Activated T-helper 1 cell treated with anti-CD3 and anti-CD28 coated beads, Interleukin-2, amount 50 U/mL, for 16 hours (primary cell): Measurements from ENCODE around the gene GRIN1.

Experiments used
- DNase-seq, 2 donors: peaks; one replicate each; pipeline ENCODE4 v3.0.0-alpha.2; 2020; ENCODE audit warnings: low read depth in 1 of 2, low spot score in 1 of 2

Gene GRIN1

DNA sequence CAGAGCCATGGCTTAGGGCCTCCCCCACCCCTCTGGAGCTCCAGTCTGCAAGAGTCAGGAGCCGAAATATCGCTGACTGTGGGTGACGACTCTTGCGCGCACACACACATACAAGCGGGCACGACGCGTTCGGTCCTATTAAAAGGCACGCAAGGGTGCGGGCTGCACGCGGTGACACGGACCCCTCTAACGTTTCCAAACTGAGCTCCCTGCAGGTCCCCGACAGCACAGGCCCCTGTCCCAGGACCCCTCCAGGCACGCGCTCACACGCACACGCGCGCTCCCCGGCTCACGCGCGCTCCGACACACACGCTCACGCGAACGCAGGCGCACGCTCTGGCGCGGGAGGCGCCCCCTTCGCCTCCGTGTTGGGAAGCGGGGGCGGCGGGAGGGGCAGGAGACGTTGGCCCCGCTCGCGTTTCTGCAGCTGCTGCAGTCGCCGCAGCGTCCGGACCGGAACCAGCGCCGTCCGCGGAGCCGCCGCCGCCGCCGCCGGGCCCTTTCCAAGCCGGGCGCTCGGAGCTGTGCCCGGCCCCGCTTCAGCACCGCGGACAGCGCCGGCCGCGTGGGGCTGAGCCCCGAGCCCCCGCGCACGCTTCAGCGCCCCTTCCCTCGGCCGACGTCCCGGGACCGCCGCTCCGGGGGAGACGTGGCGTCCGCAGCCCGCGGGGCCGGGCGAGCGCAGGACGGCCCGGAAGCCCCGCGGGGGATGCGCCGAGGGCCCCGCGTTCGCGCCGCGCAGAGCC is at the start of gene GRIN1:
GRIN1 (plus strand) TSS at position 433 of the 746 bp plus-strand sequence. CDS start 333 bp downstream, outside the sequence.
- no peak for DNase-seq

DNA sequence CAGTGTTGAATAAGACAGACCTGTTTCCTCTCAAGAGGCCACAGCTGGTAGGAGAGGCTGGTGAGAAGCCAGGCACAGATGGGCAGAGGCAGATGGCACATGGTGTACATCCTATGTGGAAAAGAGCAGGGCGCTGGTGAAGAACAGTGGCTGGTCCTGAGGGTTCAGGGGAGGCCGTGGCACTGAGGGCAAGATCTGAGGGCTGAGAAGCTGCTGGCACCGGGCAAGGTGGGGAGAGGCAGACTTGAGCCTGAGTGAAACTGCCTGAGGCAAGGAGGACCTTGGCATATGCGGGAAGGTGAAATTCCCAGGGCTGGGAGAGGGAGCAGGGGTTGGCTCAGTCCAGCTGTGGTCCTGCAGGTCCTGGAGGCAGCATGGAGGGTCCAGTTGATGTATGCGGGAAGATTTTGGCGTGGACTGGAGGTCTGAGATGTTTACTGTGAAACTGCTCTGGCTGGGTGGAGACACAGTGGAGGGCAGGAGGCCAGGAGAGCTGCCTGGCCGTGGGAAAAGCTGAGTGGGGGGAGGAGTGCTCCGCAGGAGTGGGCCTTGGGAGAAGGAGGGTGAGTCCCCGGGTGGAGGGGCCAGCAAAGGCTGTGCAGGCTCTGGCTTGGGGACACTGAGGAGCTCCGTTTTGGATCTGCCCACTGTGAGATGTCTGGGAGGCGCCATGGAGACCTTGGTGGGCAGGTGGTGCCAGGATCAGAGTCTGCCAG is 49.6 kb upstream of the GRIN1 start:
- no peak for DNase-seq

DNA sequence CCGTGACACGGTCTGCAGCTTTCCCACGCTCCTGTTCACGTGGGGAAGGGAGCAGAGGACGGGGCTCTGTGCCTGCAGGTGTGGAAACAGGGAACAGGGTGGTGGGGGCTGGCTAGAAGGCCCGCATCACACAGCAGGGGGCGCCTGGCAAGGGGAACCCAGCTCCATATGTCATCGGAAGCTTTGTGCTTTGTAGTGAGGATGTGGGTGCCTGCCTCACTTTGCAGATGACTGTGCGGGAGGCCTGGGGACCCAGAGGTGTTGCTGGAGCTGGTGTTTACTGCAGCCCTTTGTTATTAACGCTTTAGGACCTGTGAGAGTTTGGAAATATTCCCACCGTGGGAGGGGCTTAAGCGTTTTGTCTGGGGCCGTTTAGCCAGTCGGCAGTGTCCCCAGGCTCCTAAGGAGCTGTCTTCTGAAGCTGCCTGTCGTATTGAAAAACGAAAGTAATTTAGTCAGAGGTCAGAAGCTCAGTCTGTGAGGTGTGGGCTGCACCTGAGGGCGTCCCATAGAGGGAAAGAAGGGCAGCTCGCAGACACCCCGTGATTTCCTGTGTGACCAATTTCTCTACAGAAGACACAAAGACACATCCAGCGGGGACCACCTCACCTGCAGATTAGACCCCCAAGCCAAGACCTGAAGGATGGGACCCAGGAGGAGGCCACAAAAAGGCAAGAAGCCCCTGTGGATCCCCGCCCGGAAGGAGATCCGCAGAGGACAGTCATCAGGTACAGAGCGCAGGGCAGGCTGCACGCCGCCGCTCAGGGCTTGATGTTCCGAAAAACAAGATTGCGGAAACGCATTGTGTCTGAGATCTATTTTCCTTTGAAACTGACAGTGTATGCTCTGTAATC is 43.1 kb upstream of the GRIN1 start:
- DNase-seq: peak; percentile 68 to 75

DNA sequence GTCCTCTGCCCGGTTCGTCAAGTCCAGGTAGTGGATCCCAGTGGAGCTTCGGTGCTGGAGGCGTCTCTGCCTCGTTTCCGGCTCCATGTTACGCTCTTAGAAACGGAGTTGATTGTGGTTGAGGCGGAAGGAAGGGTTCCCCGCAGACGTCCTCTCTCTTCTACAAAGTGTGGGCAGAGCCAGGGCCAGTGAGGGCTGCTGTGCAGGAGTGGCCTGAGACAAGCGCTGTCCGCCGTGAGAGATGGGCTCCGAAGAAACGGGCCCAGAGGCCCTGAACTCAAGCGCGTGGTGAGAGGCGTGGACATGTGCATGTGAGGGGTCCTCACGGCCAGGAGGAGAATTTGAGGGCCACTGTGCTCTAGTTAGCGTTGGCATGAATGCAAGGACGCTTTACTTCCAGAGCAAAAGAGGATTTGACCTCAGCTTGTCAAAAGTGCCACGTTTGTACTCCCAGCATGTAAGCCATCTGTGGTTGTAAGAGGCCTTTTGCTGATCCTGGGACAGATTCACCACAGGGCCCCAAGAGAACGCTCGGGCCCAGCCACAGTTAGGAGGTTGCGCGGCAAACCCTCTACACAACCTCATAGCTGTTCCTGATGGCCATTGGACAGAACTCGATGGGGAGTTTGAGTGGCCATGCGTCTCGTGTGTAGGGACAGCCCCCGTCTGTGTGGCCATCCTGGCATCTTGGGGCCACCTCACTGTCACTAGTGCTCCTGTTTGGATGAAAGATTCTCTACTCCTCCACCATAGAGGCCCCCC is 42.0 kb upstream of the GRIN1 start:
- DNase-seq: no peak

DNA sequence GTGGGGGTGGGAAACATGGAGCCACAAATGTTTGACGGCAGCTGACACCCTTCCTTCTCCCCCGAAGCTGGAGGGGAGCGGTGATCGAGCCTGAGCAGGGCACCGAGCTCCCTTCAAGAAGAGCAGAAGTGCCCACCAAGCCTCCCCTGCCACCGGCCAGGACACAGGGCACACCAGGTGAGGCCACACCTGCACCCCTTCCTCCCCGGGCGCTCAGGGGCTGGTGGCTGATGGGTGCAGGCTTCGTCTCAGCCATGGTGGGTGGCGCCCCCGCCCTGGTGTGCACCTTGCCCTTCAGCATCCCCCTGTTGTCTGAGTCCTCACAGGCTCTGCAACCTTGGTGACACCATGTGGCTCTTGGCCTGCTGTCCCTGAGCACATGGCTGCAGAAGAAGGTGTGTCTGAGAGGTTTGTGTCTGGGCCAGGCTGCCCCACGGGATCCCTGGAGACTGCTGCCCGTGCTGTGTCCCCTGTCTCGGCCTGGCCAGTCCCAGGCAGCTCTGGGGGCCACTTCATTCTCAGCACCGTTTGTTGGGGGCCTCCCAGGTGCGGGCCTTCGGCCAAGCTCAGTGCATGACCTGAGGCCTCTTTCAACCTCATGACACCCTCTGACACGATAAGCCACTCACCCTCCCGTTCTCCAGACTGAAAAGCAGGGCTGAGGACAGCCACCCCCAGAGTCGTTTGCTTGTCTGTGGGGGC is 41.0 kb upstream of the GRIN1 start:
- no peak for DNase-seq

DNA sequence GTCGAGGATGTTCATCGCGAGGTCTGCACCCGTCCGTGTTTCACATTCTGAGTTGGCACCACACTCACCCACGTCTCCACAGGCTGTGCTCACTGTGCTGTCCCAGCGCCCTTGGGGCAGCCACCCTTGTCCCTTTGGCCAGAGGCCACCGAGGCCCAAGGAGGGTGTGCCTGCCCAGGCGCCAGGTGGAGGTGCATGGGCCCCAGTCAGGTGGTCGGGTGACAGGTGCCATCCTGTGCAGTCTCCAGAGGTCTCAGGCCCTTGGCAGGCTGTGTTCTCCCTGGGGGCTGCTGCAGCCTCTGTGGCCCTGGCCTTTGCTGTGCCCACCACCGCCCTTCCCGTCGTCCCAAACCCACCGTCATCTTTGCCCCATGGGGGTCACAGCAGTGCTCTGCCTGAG is 39.7 kb upstream of the GRIN1 start:
- DNase-seq: no peak

DNA sequence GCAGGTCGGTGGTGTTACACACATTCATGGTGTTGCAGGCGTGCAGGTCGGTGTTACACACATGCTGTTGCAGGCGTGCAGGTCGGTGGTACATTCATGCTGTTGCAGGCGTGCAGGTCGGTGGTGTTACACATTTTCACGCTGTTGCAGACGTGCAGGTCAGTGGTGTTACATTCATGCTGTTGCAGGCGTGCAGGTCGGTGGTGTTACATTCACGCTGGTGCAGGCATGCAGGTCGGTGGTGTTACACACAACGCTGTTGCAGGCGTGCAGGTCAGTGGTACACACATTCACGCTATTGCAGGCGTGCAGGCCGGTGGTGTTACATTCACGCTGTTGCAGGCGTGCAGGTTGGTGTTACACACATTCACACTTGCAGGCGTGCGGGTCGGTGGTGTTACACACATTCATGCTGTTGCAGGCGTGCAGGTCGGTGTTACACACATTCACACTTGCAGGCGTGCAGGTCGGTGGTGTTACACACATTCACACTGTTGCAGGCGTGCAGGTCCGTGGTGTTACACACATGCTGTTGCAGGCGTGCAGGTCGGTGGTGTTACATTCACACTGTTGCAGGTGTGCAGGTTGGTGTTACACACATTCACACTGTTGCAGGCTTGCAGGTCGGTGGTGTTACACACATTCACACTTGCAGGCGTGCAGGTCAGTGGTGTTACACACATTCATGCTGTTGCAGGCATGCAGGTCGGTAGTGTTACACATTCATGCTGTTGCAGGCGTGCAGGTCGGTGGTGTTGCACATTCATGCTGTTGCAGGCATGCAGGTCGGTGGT is 35.6 kb upstream of the GRIN1 start:
- DNase-seq: no peak

DNA sequence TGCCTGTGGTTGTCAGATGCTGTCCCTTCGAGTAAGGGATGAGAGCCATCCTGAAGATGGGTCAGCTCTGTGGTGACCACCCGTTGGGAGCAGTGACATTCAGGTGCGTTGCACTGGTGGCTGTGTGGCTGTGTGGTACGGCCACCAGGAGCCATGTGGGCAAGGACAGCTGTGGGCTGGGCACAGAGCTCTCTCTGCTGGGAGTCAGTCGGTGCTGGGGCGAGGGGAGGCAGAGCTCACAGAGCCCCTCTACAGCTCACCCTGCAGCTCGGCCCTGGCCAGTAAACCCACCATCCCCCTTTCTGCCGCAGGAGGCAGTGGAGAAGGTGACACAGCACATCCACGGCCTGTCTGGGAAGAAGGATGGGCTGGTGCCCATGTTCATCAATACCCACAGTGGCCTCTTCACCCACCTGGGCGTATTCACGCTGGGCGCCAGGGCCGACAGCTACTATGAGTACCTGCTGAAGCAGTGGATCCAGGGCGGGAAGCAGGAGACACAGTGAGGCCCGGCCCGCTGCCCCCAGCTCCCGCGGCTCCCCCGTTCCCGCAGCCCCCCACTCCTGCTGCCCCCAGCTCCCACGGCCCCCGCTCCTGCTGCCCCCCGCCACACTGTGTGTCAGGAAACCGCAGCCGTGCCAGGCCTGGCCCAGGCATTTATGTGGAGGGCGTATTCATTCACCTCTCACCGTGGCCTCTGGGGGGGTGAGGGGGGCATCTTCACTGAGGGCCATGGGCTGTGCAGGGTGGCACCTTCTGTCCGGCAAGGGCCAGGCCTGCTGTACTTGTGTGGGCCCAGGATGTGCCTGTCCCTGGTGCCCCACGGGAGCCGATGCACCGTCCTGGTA is 32.9 kb upstream of the GRIN1 start:
- DNase-seq: no peak

DNA sequence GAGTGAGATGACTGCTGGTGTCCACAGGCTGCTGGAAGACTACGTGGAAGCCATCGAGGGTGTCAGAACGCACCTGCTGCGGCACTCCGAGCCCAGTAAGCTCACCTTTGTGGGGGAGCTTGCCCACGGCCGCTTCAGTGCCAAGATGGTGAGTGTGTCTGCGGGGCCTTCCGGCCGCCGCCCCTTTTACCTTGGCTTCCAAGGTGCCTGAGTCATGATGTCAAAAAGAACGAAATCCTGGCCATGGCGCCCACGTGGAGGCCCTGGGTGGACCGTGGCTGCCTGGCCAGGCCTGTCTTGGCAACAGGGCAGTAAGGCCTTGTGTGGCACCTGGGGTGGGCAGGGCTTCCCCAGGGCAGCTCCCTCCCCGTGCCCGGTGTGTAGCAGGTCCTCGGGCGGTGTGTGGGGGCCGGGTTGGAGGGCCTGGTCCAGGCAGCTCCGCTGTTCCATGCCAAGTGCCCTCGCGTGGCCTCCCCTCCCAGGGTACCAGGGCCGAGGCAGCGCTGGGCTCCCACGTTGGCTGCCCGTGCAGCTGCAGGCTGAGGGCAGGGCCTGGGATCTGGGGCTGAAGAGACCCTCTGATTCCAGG is 32.2 kb upstream of the GRIN1 start:
- no peak for DNase-seq

DNA sequence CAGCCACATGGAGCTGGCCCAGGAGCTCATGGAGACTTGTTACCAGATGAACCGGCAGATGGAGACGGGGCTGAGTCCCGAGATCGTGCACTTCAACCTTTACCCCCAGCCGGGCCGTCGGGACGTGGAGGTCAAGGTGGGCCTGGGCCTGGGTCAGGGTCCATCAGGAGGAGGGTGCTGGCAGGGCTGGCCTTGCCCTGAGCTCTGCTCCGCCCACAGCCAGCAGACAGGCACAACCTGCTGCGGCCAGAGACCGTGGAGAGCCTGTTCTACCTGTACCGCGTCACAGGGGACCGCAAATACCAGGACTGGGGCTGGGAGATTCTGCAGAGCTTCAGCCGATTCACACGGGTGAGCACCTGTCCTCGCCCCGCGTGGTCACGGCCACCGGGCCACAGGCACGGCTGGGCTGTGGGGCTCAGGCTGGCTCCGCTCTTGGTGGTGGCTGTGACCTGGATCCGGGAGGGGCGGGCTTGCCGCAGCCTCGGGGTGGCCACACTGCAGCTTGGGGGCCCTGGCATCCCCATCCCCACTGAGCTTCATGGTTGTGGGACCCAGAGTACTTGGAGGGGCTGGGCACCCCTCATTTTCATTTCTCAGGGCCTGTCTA is 31.5 kb upstream of the GRIN1 start:
- DNase-seq: no peak

DNA sequence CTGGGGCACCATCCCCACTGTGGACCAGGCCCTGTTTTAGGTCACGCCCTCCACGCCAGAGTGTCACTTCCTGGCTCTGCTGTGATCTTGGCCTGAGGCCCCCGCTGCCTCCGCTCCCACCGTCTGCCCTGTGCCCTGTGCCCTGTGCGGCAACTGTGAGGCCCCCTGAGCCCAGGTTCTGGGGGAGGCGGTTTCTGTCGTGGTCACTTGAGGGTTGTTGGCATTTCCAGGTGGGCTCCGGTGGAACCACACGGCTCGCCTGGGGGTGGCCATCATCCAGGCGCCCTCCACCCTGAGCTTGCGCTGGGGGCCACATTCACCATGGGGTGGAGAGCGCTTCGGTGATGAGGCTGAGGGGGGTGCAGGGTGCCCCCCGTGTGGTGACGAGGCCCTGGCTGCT is 31.0 kb upstream of the GRIN1 start:
- DNase-seq: no peak

DNA sequence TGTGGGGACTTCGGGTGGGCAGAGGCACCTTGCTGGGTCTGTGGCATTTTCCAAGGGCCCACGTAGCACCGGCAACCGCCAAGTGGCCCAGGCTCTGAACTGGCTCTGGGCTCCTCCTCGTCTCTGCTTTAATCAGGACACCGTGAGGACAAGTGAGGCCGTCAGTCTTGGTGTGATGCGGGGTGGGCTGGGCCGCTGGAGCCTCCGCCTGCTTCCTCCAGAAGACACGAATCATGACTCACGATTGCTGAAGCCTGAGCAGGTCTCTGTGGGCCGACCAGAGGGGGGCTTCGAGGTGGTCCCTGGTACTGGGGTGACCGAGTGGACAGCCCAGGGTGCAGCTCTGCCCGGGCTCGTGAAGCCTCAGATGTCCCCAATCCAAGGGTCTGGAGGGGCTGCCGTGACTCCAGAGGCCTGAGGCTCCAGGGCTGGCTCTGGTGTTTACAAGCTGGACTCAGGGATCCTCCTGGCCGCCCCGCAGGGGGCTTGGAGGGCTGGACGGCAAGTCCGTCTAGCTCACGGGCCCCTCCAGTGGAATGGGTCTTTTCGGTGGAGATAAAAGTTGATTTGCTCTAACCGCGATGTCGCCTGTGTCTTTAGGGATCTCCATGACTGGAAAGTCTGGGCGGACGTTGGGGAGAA is 30.2 kb upstream of the GRIN1 start:
- DNase-seq: no peak

DNA sequence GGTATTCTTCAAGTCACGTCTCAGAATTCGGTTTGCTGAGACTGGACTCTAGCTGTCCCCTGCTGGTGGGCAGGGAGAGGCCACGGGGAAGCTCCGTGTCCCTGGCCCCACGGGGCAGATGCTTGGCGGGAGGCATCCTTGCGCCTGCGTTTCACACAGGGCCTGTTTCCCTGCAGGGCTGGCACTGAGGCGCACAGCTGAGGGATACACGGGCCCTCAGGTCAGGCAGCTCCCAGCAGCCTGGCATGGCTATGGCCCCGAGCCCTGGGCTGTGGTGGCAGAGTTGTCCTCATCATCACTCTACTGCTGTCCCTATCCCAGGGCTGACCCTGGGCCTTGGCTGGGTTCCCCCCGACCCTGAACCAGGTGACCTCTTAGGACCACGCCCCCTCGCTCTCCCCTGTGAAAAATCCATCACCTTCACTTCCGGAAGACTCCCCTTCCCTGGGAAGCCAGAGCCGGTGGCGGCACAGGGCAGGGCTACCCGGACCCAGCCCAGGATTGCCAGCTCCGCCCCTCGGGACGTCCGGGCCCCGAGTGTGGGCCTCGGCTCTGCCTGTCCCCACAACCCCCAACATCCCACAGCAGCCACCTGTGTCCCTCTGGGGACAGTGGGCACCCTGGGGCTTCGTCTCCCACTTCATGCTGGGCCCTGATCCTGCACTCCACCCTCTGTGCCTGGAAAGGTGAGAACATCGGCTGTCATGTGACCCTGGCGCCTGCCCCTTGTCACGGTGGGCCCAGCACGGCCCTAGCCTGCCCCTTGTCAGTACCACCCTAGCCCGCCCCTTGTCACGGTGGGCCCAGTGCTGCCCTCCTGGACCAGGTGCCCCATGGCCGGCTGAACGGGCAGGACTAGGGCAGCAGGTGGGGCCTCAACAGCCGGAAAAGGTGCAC is 29.5 kb upstream of the GRIN1 start:
- no peak for DNase-seq

DNA sequence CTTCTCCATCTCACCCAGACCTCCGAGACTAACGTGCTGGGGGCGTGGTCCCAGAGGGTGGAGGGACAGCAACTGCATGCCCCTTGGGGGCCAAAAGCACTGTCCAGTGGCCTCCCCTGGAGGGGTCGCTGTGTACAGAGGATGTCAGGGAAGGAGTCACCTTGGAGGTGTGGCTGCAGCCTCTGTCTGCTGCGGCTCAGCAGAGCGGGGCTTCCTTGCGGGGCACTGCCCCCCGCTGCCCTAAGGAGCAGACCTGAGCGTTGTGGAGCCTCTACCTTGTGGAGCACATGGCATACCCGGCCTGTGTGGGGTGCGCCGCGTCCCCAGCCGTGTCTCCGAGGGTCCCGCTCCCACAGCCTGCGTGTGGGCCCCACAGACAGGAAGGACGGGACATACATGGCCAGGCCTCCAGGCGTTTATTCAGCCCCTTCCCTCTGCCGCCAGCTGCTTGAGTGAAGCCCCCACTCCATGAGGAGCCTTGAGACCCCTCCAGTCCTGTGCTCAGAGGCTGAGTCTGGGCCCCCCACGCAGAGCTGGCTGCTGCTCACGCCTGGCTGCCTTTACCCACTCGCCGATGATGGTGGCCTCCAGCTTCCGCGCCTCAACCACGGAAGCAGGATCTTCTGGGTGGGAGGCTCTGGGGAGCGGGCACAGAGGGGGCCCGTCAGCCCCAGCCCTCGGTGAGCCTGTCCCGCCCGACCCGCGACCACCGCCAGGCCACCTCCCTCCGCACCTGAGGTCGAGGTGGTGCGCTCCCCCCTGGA is 28.6 kb upstream of the GRIN1 start:
- no peak for DNase-seq

DNA sequence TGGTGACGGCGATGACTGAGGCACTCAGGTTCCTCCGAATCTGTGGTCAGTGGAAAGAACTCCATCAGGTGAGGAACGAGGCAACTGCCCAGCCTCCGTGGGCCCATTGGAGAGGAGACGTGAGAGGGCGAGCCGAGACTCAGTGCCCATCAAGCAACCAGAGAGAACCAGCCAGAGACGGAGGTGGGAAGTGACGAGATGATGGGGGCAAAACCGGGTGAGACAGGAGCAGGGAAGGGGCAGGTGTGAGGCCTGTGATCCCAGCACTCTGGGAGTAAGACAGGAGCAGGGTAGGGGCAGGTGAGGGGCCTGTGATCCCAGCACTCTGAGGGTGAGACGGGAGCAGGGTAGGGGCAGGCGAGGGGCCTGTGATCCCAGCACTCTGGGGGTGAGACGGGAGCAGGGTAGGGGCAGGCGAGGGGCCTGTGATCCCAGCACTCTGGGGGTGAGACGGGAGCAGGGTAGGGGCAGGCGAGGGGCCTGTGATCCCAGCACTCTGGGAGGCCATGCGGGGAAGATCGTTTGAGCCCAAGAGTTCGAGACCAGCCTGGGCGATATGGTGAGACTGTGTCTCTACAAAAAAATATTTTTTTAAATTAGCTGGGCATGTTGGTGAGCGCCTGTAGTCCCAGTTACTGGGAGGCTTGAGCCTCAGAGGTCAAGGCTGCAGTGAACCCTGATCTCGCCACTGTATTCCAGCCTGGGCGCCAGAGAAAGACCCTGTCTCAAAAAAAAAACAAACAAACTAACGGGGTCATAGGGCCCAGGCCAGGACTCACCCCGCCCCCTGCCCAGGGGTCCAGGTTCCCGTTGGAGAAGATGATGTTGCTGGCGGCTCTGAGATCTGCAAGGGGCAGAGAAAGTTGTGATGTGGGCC is 27.8 kb upstream of the GRIN1 start:
- no peak for DNase-seq
